ENCODE results near the gene CCDC73.
"Not testable (repeated sequence)": the region's sequence is repeated elsewhere in the genome, so short reads cannot be mapped to it uniquely, and the experiment has no call there.

DNA sequence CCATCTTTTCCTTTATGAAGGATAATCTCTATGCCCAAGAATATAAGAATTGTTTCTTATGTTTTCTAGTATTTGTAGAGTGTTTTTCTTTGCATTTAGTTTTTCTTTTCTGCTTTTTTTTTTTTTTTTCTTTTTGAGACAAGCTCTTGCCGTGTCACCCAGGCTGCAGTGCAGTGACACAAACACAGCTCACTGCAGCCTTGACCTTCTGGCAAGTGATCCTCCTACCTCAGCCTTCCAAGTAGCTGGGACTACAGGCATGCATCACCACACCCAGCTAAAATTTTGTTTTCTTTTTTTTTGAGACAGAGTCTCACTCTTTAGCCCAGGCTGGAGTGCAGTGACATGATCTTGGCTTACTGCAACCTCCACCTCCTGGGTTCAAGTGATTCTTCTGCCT, 41.3 kb downstream of the CCDC73 start:
- TF ChIP-seq NFE2L2, POLR2A, SMC3 (IDR thresholded peaks at IDR 0.05; ENCODE audit: low read depth, low read length): not testable (repeated sequence)
- TF ChIP-seq, protein P1, sequence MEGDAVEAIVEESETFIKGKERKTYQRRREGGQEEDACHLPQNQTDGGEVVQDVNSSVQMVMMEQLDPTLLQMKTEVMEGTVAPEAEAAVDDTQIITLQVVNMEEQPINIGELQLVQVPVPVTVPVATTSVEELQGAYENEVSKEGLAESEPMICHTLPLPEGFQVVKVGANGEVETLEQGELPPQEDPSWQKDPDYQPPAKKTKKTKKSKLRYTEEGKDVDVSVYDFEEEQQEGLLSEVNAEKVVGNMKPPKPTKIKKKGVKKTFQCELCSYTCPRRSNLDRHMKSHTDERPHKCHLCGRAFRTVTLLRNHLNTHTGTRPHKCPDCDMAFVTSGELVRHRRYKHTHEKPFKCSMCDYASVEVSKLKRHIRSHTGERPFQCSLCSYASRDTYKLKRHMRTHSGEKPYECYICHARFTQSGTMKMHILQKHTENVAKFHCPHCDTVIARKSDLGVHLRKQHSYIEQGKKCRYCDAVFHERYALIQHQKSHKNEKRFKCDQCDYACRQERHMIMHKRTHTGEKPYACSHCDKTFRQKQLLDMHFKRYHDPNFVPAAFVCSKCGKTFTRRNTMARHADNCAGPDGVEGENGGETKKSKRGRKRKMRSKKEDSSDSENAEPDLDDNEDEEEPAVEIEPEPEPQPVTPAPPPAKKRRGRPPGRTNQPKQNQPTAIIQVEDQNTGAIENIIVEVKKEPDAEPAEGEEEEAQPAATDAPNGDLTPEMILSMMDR (conservative IDR thresholded peaks at IDR 0.05; ENCODE audit: low read depth, low read length) = not testable (repeated sequence)
